ENCODE measurements around the gene GYG2. TPM values are rescaled to one million over a fixed set of nuclear protein-coding genes. Genes with fewer than 3 reads are reported as not detected.
A peak's percentile ranks its signal among the peaks of the same experiment; 100 is the strongest.
"Not testable (repeated sequence)": the region's sequence is repeated elsewhere in the genome, so short reads cannot be mapped to it uniquely, and the experiment has no call there.

The GYG2 gene
- polyA plus RNA-seq (ENCODE audit: insufficient read length), result 17.7 TPM
- long read RNA-seq, donor 1, result 0 reads
- long read RNA-seq, donor 2, partial matches to known transcripts, result 0 of 1 reads
- long read RNA-seq, donor 2, other reads (novel, unspliced or antisense), result 0 of 1 reads
- long read RNA-seq, donor 3, partial matches to known transcripts, result 0 of 1 reads
- long read RNA-seq, donor 3, other reads (novel, unspliced or antisense), result 0 of 1 reads
- long read RNA-seq, donor 4, result 0 reads
- long read RNA-seq, donor 5, partial matches to known transcripts, result 0 of 3 reads
- long read RNA-seq, donor 5, other reads (novel, unspliced or antisense), result 0 of 3 reads
- long read RNA-seq, donor 6, partial matches to known transcripts, result 0 of 1 reads
- long read RNA-seq, donor 6, other reads (novel, unspliced or antisense), result 0 of 1 reads
- long read RNA-seq, donor 7, result 0 reads
- long read RNA-seq, donor 8, partial matches to known transcripts, result 0 of 1 reads
- long read RNA-seq, donor 8, other reads (novel, unspliced or antisense), result 0 of 1 reads

DNA sequence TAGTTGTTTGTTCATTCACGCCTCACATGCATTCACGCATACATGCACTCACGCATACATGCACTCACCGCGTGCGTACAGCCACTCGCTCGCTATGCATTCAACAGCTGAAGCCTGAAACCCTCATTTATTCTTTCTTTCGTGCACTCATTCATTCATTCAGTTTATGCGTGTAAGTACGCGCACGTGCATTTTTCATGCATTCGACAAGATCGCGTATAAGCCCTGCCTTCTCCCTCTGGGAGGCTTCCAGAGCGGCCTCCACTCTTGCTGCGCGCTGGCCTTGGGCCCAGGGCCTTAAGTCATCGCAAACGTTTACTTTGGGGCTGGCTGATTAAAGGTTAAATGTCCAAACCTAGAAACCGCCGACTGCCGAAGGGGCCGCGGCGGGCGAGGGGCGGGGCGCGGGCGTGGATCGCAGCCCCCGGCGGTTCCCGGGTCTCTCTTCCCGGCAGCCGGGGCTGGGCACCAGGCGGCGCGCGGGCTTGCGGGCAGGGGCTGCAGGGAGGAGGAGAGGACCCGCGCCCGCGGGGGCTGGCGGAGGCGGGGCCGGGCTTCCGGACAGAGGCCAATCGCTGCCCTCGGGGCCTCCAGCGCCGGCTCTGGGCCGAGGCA lies at the start of gene GYG2:
Gene GYG2, plus strand, starts transcription at position 587 of the 615 bp plus-strand sequence. CDS start 1,259 bp downstream, outside the sequence.
- DNase-seq, result peak; percentile 50

DNA sequence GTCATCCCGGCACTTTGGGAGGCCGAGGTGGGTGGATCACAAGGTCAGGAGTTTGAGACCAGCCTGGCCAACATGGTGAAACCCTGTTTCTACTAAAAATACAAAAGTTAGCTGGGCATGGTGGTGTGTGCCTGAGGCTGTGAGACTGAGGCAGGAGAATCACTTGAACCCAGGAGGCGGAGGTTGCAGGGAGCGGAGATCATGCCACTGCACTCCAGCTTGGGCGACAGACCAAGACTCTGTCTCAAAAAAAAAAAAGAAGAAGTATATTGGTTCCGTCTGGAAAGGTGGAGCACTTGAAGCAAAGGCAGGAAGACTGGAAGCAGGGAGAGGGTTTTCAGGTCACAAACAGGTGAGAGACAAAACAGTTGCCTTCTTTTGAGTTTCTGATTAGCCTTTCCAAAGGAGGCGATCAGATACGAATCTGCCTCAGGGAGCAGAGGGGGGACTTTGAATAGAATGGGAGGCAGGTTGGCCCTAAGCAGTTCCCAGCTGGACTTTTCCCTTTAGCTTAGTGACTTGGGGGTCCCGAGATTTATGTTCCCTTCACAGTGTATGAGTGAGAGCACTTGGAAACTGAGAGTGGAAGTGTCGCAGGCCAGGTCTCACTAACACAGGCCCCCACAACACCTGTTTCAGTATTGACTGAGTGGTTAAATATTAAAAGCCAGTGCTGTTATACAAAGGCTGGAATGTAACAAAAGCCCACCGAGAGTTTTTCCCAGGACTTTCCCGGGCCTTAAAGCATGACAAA lies 48.1 kb upstream of the GYG2 start:
- not testable (repeated sequence) for DNase-seq

DNA sequence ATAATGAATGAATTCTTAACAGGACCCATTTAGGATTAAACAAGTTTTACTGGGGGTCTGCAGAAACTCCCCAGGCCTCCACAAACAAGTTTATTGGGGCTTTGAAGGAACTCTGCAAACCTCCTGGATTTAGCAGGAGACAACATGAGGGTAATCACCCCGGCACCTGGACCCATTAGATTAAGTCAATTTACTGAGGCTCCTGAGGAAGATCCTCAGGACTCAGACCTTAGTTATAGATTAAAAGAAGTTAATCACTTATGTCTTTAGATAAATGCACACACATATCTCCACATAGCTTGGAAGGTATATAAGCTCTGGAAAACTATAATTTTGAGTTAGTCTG lies 47.5 kb upstream of the GYG2 start:
- no peak for DNase-seq

DNA sequence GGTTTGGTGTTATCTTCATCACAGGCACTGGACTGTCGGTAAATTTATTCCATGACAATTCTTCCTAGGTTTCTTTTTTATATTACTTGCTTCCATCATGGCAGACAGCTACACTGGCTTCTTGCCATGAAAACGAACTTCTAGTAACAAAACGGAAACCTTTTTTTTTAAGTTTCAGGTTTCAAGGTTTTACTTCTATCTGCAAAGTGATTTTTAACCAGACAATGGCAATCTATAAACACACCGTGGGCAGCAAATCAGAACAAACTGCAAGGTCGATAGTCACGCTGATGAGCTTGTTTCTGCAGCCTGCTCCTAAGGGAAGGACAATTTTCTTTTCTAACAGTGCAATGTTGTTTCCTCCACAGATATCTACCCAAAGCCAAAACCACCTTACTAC lies 47.0 kb upstream of the GYG2 start:
- DNase-seq, result no peak

DNA sequence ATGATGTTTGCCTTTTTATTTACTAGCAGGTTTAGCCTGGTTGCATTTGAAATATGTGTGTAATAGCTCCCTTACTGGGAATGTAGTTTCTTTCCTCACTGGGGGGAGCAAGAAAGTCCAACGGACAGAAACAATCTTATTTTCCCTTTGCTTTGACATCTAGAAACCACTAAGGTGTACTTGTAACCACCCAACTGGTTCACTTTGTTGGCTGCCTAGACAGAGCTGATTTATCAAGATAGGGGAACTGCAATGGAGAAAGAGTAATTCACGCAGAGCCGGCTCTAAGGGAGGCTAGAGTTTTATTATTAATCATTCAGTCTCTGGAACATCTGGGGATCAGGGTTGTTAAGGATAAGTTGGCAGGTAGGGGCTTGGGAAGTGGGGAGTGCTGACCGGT lies 46.6 kb upstream of the GYG2 start:
- DNase-seq, result no peak

DNA sequence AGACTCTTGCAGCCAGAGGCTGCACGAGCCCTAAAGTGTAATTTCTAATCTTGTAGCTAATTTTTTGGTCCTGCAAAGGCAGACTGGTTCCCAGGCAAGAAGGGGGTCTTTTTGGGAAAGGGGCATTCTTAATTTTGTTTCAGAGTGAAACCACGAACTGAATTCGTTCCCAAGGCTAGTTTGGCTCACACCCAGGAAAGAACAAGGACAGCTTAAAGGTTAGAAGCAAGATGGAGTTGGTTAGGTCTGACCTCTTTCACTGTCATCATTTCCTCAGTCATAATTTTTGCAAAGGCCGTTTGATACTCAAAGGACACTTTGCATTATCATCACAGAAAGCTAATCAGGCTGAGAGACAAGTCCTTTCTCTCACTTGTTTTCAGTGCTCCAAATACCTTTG lies 46.0 kb upstream of the GYG2 start:
- DNase-seq, result no peak

DNA sequence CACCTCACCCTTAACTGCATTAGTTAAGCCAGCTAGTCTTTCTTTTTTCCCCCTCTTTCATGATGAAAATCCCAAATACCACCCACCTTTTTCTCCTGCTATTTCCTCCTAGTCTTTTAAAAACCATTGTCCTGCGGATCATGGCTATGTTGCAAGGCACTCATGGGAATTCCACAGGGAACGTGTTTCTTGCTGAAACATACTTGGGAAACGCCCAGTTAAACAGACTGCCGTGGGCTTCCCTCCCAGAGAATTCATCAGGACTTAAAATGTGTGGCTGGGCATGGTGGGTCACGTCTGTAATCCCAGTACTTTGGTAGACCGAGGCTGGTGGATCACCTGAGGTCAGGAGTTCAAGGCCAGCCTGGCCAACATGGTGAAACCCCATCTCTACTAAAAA lies 44.7 kb upstream of the GYG2 start:
- DNase-seq, result no peak

DNA sequence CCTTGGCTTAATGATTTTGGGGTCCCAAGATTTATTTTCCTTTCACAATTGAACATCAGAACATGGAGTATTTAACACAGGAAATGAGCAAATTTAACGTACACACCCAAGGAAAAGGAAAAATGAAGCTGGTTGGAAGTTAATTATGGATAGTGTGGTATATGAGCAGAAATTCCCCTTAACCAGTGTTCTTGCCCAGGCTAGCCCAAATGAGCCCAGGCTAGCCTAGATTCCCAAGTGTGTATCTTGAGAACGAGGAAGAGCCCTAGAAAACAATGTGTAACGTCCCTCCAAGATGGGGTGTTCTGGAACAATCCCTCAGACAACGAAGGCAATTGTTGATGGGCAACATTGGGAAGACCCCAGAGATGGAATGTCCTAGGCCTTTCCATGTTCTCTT lies 43.2 kb upstream of the GYG2 start:
- no peak for DNase-seq

DNA sequence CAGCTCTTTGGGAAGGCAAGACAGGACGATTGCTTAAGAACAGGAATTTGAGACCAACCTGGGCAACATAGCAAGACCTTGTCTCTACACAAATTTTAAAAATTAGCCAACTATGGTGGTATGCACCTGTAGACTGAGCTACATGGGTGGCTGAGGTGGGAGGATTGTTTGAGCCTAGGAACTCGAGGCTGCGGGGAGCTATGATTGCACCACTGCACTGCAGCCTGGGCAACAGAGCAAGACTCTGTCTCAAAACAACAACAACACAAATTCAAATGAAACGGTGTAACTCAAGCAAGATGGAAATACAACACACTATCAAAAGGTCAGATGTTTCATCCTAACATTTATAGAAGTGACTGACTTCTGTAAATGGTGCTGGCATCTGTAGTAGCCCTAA lies 39.8 kb upstream of the GYG2 start:
- no peak for DNase-seq

DNA sequence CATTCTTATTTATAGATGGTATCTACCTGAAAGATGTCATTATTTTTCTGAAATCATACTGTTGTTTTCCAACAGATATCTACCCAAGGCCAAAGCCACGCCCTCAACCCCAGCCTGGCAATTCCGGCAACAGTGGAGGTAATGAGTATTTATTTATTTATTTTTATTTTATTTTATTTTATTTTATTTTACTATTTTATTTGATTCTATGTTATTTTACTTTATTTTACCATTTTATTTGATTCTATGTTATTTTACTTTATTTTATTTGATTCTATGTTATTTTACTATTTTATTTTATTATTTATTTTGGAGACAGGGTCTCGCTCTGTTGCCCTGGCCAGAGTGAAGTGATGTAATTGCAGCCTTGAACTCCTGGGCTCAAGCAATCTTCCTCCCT lies 39.2 kb upstream of the GYG2 start:
- no peak for DNase-seq

DNA sequence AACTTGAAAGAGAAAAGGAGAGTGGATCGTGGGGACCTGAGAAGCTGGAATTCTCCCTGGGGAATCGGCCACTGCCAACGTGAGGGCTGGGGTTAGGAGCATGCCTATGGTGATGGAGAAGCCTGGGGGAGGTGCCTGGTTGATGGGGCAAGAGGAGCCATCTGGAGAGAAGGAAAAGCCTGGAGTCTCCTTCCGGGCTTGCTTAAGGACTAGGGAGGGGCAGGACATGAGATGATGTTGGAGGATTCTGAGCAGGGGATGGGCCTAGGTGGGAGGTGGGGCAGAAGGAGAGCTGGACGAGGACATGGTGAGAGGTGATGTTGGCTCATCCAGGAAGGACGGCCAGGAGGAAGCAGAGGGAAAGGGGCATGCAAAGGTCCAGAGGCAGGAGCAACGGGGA lies 35.0 kb upstream of the GYG2 start:
- DNase-seq, result no peak

DNA sequence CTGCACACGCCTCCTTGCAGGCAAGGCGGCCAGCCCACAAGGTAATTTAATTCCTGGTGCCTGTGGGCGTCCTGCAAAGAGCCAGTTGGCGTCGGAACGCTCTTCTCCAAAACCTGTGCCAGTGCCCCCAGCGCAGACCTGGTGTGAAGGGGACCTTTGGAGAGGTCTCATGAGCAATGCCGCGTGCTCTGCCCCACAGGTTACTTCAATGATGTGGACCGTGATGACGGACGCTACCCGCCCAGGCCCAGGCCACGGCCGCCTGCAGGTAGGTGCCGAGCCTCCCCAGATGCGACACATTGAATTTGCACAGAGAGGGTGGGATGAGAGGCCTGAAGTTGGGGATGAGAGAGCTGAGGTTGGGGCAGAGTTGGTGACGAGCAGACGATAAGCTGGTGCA lies 34.4 kb upstream of the GYG2 start:
- no peak for DNase-seq

DNA sequence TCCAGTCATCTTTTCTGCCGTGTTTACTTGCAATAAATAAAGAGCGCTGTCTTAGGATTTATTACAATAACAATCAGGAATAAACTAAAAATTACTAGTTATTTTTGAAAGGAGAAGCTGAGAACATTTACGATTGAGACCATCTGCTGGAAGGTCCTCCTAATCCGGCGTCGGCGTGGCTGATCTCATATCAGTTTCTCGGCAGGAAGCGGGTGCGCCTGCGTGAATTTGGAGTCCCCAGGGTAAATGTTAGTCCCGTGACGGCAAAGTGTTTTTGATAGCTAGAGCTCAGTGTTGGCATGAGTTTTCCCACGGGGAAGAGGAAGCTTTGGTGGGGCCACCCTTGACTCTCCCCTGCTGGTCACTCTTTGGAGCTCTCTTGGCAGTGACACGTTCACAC lies 31.9 kb upstream of the GYG2 start:
- not testable (repeated sequence) for DNase-seq

DNA sequence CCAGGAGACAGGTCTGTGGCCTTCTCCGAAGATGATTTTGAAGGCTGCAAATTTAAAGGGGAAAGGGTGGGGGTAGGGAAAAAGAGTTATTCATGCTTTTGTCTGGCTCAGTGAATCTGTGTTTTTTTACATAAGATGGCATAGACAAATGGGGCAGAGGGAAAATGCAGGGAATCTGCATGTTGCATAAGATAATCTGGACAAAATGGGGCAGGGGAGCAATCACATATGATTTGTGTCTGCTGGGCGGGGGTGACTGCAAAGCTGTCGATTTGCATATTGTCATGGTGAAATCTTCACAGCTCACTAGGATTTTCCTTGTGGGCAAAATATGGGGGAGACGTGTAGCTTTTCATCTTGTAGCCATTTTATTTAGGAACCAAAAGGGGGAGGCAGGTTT lies 29.4 kb upstream of the GYG2 start:
- DNase-seq, result no peak

DNA sequence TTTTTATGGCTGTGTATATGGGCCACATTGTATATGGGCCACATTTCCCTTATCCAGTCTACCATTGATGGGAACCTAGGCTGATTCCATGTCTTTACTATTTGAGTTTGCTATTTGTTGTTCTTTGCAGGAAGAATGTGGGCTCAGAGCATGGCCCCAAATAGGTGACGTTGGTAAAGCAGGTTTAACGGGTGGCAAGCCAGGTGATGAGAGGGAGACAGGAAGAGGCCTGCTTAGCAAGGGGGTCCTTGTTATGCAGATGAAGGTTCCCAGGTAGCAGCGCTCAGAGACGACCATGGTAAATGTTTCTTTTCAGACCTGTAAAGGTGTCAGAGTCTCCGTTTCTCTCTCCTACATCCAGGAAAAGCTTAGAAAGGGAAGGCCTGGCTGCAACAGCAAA lies 28.8 kb upstream of the GYG2 start:
- not testable (repeated sequence) for DNase-seq

DNA sequence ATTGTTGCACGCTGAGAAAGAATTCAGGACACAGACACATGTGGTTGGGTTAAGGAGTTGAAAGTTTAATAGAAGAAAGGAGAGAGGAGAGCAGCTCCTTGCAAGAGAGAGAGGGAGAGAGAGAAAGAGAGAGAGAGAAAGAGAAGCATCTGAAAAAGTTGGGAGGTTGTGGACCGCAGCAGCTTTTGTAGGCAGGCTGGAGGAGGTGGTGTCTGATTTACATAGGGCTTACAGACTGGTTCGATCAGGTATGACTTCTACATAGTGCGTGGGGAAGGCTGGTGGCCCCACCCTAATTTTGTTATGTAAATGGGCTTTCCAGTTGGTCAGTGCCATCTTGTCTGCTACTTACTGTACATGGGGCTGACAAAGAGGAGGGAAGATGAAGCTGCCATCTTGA lies 27.5 kb upstream of the GYG2 start:
- no peak for DNase-seq

DNA sequence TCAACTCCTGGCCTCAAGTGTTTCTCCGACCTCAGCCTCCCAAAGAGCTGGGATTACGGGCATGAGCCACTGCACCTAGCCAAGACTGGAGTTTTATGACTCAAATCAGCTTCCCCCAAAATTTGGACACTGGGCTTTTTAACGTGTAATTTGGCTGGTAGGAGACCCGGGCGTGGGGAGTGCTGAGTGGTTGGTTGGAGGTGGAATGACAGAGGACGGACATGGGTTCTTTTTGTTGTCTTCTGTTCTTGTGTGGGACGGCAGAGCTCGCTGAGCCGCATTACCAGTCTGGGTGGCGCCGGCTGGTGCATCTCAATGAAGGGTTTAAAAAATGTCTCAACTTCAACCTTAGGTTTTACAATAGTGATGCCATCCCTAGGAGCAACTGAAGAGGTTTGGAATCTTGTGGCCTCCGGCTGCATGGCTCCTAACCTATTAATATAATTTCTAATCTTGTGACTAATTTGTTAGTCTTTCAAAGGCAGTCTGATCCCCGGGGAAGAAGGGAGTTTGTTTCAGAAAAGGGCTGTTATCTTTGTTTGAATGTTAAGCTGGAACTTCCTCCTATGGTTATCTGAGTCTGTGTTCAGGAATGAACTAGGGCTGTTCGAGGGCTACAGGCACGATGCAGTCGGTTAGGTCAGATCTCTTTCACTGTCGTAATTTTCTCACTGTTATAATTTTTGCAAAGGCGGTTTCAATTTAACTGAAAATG lies 26.2 kb upstream of the GYG2 start:
- DNase-seq, result not testable (repeated sequence)

DNA sequence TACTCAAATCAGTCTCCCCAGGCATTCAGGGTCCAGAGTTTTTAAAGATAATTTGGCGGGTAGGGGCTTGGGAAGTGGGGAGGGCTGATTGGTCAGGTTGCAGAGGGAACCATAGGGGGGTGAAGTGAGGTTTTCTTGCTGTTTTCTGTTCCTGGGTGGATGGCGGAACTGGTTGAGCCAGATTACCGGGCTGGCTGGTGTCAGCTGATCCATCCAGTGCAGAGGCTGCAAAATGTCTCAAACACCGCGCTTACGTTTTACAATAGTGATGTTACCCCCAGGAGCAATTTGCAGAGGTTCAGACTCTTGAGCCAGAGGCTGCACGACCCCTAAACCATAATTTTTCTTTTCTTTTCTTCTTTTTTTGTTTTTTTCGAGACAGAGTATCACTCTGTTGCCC lies 25.2 kb upstream of the GYG2 start:
- DNase-seq, result not testable (repeated sequence)

DNA sequence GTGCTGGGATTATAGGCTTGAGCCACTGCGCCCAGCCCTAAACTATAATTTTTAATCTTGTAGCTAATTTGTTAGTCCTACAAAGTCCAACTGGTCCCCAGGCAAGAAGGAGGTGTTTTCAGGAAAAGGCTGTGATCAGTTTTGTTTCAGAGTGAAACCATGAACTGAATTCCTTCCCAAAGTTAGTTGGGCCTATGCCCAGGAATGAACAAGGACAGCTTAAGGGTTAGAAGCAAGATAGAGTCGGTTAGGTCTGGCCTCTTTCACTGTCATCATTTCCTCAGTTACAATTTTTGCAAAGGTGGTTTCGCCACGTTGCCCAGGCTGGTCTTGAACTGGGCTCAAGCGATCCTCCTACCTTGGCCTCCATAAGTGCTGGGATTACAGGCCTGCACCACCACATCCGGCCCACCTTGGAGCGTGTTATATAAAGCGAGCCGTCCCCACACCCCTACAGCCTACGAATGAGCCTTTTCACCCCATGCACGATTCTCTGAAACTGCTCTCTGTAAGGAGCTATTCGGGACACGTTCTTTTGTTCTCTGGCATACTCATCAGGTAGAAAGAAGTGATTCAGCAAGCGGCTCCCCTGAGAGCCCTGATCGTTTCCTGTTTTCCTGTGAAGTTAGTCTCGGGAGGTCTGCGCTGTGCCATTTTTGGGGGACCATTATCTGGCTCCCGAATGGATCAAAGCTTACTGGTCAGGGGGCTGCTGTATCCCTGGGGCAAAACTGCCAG lies 24.5 kb upstream of the GYG2 start:
- DNase-seq, result not testable (repeated sequence)

DNA sequence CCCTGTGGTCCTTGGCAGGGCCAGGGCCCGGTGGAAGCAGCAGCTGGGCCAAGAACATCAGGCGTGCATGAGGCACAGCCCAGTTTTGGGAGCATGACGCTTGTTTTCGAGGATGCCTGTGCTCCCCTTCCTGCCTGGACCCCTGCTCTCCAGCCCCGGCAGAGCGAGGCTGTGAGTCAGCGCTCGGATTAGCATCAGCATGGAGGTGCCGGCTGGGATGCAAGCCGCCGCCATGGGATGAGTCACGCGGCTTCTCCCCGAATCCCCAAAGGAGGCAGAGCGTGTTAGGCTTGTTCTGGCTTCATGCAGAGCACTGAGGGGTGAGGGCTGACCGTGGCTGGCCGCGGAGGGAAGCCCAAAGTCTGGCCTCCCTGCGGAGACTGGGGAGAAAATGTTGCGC lies 23.9 kb upstream of the GYG2 start:
- DNase-seq, result not testable (repeated sequence)

DNA sequence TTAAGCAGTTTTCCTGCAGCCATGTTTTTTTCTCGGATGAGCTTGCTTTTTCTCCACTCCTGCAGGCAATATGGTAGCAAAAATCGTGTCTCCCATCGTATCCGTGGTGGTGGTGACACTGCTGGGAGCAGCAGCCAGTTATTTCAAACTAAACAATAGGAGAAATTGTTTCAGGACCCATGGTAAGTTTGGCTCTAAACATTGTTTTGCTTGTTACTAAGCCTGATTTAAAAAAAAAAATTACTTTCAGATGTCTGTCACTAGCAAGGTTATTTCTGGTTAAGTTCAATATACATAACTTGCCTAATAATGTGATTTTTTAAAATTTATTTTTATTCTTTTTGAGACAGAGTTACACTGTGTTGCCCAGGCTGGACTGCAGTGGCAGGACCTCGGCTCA lies 17.5 kb upstream of the GYG2 start:
- no peak for DNase-seq
